GM18502 (cell line): Measurements from ENCODE around the gene NKX2-4.
"Not testable (repeated sequence)": the region's sequence is repeated elsewhere in the genome, so short reads cannot be mapped to it uniquely, and the experiment has no call there.

Experiments used
- ATAC-seq: cut with Tn5 transposase; IDR thresholded peaks from one replicate; pipeline ENCODE4 v1.9.1; 2021; ENCODE audit warnings: mild to moderate bottlenecking; ENCODE audit not compliant: unreplicated experiment, poor library complexity

Gene NKX2-4

GRCh38 chr20:21366273-21366672 is 31.1 kb downstream of the NKX2-4 start:
- not testable (repeated sequence) for ATAC-seq

- ATAC-seq, result no peak
Measured at GRCh38 chr20:21365771-21366170, 31.6 kb downstream of the NKX2-4 start.

- ATAC-seq, result no peak
Measured at GRCh38 chr20:21364413-21364812, 32.9 kb downstream of the NKX2-4 start.

GRCh38 chr20:21361266-21361665 is 36.1 kb downstream of the NKX2-4 start:
- no peak for ATAC-seq

GRCh38 chr20:21360705-21361104 is 36.6 kb downstream of the NKX2-4 start:
- ATAC-seq, result no peak

GRCh38 chr20:21358737-21359136 is 38.6 kb downstream of the NKX2-4 start:
- ATAC-seq, result no peak

GRCh38 chr20:21357844-21358243 is 39.5 kb downstream of the NKX2-4 start:
- ATAC-seq, result no peak

- ATAC-seq, result no peak
Measured at GRCh38 chr20:21356386-21356785, 40.9 kb downstream of the NKX2-4 start.

- ATAC-seq, result no peak
Measured at GRCh38 chr20:21355981-21356380, 41.3 kb downstream of the NKX2-4 start.

- ATAC-seq, result no peak
Measured at GRCh38 chr20:21353236-21353635, 44.1 kb downstream of the NKX2-4 start.

GRCh38 chr20:21352703-21353102 is 44.6 kb downstream of the NKX2-4 start:
- no peak for ATAC-seq
